GM19395 (cell line): ENCODE measurements around the gene HEPACAM.

Experiments used
- ATAC-seq: cut with Tn5 transposase; IDR thresholded peaks from one replicate; pipeline ENCODE4 v1.9.1; 2021; ENCODE audit warnings: mild to moderate bottlenecking, moderate library complexity; ENCODE audit not compliant: unreplicated experiment

HEPACAM gene

GRCh38 chr11:124900464-124900863, 35.4 kb downstream of the HEPACAM start:
- no peak for ATAC-seq

DNA sequence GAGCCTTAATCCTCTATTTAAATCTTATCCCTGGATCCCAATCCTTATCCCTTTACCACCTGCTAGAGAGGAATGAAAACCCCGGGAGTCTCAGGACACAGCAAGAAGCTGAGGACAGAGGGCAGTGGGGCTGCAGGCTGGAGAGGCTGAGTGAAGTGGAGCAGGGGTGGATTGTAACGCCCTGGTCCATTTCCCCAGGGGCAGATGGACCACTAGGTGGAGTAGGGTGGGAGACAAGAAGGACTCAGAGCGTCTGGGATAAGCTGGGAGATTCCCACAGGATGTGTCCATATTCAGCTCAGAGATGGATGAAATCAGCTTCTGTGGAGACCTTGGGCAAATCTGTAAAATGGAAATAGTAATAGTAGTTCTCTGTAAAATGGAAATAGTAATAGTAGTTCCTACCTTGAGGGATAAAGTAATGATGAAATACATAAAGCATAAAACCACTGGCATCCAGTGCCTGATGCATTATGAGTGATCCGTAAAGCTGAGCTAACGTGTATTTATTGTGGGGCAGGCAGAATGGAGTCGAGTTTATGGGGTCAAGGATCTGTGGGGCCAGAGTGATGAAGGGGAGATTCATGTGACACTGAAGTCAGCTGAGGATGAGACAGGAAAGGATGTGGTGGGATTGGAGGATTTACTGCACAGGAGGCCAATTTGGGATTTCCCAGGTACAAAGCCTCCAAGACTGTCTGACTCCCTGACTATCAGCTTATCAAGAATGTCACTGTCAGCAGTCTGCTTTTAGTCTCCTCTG, 36.3 kb downstream of the HEPACAM start:
- ATAC-seq = no peak

- no peak for ATAC-seq
Observed at GRCh38 chr11:124898711-124899110, 37.1 kb downstream of the HEPACAM start.

- ATAC-seq = no peak
Observed at GRCh38 chr11:124898263-124898680, 37.6 kb downstream of the HEPACAM start.

DNA sequence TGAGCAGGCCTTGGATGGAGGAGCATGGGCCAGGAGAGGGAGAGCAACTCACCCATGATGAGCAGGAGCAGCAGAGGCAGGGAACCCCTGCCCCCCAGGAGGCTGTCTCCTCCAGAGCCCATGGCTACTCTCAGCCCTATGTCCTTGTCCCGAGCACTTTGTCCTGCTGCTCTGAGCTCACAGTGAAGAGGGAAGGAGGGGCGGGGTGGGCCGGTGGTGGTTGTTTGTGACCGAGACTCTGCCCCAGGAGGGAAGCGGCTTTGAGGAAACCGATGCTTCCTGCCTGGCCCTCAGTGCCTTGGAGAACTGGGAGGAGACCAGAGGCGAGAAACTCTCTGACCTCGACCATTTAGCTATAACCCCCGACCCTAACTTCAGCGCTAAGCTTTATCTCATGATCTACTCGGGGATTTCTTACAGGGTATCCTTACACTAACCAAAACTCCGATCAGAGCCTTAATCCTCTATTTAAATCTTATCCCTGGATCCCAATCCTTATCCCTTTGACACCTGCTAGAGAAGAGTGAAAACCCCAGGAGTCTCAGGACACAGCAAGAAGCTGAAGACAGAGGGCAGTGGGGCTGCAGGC, 38.1 kb downstream of the HEPACAM start, which contains the start of gene ROBO4:
Gene ROBO4, minus strand, starts transcription at position 192 of the 589 bp plus-strand sequence. Its CDS starts 70 bp downstream, at position 122.
- no peak for ATAC-seq

GRCh38 chr11:124896821-124897391, 38.9 kb downstream of the HEPACAM start:
- ATAC-seq = no peak

DNA sequence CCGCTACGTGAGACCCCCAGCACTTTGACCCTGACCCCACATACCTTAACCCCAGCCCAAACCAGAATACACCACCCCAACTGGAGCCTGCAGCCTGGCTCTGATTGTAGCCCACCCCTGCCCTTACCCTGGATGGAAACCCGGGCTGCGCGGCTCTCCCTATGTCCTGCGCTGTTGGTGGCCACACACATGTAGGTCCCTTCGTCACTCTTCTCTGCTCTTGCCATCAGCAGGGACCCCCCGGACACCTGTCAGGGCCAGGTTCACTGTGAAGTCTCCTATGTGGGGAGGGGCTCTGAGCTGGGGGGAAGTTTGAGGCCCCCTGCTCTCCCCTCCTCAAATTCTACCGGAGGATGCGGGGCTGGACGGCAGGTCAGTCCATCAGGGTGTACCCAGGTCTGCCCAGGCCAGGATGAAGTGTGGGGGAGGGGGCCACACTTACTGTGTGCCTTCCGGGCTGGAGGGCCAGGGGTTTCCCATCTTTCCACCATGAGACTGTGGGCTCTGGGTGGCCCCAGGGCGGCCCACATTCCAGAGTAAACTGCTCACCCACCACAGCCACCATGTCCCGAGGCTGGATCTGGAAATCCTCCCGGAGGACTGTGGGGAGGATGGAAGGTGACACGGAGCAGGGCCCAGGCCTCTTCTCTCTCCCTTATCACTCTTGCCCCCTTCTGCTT, 39.6 kb downstream of the HEPACAM start:
- no peak for ATAC-seq

- ATAC-seq = no peak
Observed at GRCh38 chr11:124895471-124895971, 40.3 kb downstream of the HEPACAM start.

DNA sequence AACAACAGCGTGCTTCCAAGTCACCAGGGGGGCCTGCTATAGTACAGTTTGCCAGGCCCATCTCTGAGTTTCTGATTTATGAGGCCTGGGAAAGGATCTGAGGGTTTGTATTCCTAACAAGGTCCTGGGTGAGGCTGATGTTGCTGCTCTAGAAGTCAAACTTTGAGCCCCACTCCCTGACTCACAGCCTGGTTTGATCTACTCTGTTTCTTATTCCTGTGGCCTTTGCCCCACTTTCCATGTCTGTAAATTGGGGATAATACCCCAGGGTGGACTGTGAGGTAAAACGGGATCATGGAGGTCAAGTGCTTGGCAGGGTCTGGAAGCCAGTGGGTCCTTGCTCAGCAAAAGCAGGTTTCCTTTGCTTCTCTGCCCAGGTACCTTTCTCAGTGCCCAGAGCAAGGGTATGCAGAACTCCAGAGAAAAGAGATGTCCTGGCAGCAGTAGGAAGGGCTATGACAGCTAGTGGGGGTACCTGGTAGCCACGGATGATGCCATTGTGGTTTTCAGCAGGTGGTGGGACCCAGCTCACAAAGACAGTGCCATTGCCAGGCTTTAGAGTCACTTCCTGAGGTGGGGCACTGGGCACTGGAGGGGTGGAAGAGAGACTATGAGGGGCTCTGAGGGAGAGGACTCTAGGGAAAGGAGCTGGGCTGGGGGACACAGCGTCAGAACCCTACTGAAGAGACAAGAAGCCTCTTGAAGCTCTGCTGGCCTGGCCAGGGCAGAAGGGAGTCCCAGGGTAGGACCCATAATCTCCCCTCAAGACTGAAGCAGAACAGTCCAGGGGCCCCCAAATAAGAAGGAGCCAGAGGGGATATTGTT, 41.0 kb downstream of the HEPACAM start:
- ATAC-seq = no peak

DNA sequence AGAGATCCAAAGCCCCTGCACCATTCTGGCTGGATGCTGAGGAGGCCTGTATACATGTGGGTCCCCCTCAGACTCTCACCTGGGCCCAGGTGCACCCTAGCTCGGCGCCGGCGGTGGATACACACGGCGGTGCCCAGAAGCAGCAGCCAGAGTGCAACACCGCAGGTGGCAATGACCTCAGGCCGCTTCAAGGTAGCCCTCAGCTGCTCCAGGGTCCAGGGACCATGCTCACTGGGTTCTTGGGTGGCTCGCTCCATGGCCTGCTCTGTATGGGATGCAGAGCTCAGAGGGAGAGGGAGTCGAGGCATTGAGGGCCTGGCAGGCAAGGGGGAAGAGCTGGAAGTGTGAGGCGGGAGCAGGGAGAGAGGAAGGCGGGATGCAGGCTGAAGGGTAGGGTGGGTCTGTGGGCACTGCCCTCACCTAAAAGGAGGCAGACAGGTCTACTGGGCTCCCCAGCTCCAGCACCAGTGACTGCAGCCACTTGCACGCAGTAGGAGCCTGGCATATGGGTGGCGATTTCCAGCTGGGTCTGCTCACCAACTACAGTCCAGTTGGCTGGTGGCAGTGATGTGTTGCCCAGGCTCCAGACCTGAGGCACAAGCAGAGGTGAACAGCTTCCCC, 42.0 kb downstream of the HEPACAM start:
- no peak for ATAC-seq

DNA sequence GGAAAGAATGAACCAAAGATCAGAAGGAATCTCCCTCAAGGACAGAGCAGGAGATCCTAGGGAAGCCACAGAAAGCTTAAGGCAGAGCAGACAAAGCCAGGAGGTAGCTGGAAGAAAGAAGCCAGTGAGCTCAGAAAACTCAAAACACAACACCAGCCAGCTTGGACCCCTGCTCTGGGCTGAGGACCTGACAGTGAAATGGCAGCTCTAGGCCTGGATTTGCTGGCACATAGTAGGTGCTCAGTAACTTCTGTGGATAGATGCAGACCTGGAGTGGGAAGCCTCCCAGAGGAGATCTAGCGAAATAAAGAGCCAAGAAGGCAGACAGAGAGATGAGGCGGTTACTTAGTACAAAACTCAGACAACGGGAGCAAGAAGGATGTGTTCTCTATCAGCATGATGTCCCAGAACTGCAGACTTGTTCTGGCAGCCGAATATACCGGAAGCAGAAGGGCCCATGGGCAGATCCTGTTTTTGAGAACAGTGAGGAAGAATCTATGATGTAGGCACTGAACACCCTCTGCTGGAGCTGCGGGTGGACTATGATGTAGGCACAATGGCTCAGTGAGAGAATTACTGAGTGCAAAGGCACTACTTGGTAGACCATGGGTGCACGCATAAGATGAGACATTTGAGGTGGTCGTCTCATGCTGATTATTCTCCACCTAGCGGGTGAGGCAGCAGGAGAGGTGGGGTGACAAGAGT, 42.9 kb downstream of the HEPACAM start:
- no peak for ATAC-seq

DNA sequence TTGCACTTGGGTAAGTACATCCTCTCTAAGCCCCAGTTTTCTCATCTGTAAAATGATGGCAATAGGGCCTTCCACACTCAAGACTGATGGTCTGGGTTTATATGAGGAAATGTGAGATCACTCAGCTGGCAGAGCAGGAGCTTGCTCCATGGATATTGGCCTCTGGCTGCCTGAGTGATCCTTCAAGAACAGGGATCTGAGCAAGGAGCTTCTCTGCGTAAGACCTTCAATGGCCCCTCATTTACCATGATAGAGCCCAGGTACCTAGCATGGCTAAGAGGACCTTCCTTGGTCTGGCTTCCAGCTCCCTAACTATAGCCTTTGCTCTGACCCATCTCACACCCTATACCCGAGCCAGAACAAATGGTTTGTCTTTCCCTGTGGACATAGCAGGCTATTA, 43.7 kb downstream of the HEPACAM start:
- no peak for ATAC-seq

GRCh38 chr11:124891373-124891861, 44.4 kb downstream of the HEPACAM start:
- no peak for ATAC-seq

GRCh38 chr11:124890683-124891372, 45.0 kb downstream of the HEPACAM start:
- ATAC-seq = no peak

DNA sequence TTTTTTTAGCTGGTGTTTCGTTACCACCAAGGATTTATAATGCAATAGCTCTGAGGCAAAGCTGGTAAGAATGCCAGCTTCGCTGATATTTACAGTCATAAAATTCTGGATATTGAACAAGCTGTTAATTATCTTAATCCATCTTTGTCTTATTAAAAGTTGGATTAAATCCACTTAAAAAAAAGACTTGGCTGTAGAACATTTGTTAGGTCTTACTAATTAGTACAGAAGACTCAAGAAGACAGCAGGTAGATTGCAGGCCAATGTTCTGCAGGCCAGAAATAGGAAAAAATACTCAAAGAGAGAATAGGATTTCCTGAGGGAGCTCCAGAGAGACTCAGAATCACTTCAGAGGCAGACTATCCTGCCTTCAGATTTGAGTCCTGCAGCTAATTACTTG, 45.7 kb downstream of the HEPACAM start:
- no peak for ATAC-seq

DNA sequence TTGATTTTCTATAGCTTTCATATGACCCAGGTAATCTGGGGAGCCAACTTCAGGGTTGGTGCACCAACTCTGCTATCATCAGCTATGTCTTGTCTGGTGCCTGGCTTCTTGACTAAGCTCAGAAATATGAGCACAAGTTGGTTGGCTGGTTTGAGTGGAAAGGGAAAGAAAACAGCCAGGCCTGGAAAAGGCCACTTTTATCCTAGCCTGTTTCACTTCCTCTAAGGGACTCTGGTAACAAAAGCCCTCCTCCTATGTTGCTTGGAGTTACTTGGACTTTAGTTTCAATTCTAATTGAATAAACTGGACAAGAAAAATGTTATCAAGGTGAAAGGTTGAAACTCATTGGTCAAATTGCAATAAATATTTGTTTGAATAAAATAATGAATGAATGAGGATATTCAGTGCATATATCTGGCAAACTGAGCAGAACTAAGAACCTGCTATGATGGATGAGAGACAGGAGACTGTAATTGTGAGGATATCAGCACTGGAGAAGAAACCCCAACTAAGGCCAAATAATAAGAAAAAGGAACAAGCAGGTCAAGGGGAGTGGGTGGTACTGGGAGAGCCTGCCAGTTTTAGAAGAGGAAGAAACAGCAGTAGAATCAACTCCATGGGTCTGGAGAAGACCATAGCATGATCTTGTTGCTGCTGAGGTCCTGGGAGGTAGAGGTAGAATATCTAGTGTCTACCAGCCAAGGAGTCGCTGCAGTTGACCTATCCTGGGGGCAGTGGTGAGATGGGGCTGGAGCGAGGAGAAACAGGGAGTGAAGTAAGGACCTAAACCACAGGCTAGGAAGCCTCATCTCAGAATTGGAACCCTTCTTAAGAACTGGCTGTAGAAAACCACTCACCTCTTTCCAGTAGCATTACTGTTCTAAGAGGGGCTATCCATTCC, 46.4 kb downstream of the HEPACAM start:
- no peak for ATAC-seq

DNA sequence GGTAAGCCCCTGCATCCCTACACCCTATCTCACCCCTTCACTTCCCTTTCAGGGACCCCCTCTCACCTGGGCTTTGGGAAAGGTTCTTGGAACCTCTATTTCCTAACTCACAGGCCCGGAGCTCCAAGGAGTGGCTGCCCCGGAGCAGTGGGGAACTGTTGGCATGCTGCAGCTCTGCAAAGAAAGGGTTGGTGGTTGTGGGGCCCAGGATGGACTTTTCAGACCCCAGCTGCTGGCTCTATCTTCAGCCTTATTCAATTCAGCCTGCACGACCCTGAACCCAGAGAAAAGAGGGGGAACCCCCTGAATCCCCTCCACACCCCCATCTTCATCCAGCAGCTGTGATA, 48.2 kb downstream of the HEPACAM start:
- ATAC-seq = no peak
